Glomerular visceral epithelial cell (primary cell): Measurements from ENCODE around the gene RGL3.
"Not testable (repeated sequence)": the region's sequence is repeated elsewhere in the genome, so short reads cannot be mapped to it uniquely, and the experiment has no call there.

ENCODE experiments used
- DNase-seq: peaks from one replicate; pipeline ENCODE4 v3.0.0-alpha.2; 2016; ENCODE audit errors: extremely low spot score

RGL3 gene

DNA sequence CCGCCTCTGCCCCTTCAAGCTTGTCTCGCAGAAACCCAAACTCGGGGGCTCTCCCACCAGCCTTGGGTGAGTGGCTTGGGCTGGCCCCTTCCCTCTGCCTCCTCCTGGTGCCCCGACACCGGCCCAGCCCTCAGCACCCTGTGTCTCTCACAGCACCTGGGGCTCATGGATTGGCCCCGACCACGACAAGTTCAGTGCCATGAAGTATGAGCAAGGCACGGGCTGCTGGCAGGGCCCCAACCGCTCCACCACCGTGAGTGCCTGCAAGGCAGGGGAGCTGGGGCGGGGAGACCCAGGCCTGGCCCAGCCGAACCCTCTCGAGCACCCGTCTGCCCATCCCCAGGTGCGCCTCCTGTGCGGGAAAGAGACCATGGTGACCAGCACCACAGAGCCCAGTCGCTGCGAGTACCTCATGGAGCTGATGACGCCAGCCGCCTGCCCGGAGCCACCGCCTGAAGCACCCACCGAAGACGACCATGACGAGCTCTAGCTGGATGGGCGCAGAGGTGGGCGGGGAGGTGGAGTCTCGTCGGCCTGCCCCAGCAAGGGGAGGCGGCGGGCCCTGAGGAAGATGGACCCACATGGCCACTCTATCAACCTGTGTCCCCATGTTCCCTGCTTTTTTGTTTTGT, 29.9 kb upstream of the RGL3 start:
- DNase-seq: no peak

DNA sequence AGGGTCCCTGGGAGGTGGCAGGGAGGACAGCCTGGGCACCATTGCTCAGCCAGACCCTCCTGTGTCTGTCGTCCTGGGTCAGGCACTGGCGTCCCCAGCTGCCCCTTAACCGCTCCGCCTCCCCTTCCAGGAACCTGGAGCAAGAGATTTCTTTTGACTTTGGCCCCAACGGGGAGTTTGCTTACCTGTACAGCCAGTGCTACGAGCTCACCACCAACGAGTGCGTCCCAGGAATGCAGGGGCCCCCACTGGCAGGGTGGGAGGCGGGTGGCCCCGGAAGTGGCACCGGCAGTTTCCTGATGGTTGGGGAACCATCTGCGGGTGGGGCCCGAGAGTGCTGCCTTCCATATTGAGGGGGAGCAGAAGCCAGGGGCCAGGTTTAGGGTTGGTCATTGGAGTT, 29.3 kb upstream of the RGL3 start:
- DNase-seq: no peak

DNA sequence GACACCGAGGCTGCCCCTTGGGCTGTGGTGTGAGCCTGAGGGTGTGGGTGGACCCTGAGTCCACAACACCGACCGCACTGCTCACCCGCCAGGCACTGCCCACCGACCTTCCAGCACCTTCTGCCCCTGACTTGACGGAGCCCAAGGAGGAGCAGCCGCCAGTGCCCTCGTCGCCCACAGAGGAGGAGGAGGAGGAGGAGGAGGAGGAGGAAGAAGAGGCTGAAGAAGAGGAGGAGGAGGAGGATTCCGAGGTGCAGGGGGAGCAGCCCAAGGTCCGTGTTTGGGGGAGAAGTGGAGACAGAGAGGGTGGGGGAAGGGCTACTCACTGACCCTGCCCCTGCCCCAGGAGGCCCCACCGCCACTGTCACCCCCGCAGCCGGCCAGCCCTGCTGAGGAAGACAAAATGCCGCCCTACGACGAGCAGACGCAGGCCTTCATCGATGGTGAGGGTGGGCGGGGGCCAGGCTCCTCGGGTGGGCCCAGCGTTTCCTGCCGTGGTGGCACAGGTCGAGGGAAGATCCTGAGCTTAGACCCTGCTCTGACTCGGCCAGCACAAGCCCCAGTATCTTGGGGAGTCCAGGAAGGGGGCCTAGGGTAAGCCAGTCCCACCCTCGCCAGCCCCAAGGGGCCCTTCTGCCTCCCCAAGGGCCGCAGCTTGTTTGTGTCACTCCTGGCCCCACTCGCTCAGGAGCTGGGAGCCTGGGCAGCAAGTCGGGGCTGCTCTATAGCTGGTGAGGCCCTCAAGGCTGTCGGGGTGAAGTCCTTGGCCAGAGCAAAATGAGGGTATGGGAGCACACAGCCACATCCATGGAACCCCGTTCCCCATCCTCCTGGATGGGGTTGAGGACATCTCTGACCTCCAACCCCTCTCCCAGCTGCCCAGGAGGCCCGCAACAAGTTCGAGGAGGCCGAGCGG, 28.5 kb upstream of the RGL3 start:
- no peak for DNase-seq

DNA sequence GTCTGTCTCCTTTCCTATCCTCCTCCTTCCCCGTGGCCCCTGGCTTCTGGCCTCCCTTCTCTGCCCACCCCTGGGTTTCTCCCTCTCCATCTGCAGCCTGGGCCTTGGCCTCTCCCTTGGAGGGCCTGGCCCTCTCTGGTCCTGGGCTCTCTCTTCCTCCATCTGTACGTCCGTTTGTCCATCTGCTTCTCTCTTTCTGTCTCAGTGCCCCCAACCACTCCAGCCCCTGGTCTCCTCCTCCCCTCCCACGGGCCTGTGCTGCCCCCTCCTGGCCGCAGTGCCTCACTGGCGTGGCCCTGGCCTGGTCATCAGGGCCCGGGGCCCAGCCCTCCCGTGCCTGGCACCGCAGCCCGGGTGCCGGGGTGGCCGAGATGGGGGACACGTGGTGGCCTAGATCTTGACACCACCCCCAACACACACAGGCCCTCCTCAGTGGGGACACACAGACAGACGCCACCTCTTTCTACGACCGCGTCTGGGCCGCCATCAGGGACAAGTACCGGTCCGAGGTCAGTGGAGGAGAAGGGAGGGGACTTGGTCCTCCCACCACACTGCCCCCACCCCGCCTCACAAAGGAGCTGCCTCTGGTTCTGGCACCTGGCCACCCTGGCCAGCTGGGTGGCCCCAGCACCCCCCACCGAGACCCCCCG, 27.7 kb upstream of the RGL3 start:
- peak; percentile 34 for DNase-seq

DNA sequence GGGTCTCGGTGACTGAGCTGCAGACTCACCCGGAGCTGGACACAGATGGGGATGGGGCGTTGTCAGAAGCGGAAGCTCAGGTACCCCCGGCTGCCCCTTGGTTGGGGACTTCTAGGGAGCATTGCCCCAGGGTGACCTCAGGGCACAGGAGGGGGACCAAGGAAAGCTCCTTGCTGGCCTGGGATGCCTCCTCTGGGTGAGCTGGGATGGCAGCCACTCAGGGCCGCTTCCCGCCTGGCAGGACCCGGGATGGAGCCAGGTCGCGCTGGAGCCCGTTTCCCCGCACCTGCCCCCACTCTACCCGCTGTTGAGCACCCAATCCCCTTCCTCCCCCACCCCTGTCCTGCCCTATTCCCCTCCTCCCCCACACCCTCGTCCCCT, 27.1 kb upstream of the RGL3 start:
- no peak for DNase-seq

DNA sequence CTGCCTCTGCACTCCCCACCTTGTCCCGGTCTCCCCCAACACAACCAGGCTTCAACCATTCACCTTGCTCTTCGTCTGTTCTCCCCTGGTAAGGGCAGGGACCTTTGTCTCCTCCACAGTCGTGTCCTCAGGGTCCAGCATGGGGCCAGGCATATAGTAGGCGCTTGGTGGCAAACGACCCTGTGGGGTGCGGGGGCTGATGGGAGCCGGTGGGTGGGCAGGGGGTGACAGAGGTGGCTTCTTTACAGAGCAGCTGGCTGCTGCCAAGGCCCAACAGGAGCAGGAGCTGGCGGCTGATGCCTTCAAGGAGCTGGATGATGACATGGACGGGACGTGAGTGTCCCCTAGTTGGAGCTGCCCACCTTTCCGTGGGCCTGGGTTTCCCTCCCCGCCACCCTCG, 26.0 kb upstream of the RGL3 start:
- DNase-seq: no peak

DNA sequence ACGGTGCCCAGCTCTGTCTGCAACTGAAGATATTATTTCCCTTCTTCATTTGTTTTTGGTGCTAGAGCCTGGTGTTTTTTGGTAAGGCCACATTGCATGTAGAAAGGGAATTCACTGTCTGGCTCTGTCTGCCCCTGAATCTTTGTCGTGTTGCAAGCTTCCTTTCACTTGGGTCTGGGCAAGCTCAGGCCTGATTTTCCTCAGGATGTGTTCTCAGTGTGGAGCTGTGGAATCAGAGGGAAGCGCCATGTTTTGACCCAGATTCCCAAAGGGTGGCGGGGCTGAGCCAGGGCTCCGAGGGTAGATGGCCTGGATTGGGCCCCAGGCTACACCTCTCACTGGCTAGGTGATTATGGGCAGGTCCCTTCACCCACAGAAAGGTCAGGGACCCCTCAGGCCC, 24.9 kb upstream of the RGL3 start:
- no peak for DNase-seq

DNA sequence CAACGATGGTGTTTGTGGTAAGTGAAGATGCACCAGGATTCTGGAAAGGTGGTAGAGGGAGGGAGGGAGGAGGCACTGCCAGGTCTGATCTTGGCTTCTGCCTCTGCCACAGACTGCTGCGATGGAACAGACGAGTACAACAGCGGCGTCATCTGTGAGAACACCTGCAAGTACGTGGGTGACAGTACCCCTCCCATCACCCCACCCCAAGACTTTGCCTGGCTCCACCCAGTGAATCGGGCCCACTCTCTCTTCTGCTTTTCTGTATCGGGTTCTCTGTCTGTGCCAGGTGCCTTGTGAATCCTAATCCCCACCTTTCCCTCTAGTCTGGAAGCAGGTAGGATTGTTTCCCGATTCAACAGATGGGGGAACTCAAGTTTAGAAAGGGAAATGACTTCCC, 18.8 kb upstream of the RGL3 start:
- no peak for DNase-seq

DNA sequence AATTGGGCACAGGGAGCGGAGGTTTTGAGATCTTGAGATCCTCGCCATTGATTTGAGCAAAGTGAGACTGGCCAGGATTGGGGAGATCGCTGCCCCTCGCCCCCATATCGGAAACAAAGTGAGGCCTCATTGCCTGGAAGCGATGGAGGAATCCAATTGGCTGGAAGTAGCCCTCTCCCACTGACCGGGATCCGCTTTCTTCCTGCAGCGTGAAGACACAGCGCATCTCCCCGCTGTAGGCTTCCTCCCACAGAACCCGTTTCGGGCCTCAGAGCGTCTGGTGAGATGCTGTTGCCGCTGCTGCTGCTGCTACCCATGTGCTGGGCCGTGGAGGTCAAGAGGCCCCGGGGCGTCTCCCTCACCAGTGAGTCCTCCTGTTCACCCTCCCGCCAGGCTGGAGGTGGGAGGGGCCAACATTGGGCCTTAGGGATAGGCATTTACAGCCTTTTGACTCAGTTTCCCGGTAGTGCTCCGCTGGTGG, 16.8 kb upstream of the RGL3 start:
- DNase-seq: peak; percentile 26

DNA sequence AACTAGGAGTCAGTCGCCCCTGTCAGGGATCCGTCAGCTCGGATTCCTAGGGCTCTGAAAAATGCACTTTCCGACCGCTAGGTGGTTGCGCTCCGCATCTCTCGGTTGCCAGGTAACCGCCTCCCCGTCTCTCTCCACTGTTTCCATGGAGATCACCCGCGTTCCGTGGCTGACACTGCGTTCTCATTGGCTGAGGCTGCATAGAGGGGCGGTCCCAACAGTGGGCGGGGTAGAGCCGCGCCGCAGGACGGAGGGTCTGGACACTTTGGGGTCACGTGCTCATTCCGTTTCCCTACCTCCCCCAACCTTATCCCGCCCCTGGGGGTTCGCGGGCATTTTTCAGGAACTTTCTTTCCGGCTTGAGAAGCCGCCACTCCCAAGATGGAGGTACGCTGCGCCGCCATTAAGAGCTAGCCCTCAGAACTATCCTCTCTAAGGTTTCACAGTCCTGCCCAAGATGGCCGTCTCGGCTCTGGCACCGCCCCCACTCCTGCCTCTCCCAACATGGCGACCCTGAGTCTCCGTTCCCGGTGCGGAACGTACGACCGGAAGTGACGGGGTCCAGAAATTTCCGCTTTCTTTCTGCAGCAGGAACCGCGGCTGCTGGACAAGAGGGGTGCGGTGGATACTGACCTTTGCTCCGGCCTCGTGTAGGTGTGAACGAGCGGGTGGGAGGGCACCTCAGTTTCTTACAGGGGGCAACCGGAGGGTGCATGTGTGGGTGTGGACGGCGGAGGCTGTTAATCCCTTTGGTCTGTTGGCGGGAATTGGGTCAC, 16.1 kb upstream of the RGL3 start, which contains the start of the genes ODAD3 and PRKCSH:
TSS of gene ODAD3 (minus strand) at position 65 of the 776 bp plus-strand sequence. CDS start 105 bp downstream, outside the sequence.
TSS of gene PRKCSH (plus strand) at position 579 of the 776 bp plus-strand sequence. CDS start 483 bp downstream, outside the sequence.
- DNase-seq: peak; percentile 100

DNA sequence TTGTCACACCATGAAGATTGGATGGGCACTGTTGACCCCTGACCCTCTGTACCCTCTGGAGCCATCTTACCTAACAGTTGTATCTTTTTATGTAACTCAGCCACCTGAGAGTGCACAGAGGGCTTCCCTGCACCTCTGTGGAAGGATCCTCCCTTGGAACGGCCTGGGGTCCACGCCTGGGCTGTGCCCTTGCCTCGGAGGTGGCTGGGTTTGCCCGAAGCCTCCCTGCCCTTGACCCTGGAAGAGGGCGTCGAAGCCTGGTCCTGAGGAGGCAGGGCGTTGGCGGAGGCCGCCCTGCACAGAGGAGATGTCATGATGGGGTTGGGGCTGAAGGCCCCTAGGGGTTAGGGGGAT, 15.6 kb upstream of the RGL3 start:
- no peak for DNase-seq

DNA sequence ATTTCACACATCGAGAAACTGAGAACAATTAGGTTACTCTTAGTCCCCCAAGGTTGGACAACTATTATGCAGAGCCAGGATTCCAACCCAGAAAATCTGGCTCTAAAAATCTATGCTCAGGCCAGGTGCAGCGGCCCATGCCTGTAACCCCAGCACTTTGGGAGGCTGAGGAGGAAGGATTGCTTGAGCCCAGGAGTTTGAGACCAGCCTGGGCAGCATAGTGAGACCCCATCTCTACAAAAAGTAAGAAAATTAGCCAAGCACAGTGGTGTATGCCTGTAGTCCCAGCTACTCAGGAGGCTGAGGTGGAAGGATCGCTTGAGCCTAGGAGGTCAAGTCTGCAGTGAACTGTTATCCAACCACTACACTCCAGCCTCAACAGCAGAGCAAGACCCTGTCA, 14.4 kb upstream of the RGL3 start:
- not testable (repeated sequence) for DNase-seq

DNA sequence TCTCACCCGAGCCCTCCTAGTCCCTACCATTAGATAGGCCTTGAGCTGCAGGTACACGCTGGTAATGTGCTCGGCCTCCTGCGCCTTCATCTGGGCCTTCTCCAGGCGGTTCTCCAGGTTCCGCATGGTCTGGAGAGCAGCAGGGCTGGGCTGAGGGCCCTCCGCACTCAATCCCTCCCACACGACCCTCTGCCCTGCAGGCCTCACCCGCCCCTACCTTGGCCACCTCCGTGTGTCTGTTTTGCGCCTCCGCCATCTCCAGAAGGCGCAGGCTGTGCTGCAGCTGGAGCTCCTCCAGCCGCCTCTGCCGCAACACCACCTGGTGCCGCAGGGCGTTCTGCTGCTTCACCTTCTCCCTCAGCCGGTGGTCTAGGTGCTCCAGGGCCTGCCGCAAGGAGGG, 7.5 kb upstream of the RGL3 start:
- no peak for DNase-seq

DNA sequence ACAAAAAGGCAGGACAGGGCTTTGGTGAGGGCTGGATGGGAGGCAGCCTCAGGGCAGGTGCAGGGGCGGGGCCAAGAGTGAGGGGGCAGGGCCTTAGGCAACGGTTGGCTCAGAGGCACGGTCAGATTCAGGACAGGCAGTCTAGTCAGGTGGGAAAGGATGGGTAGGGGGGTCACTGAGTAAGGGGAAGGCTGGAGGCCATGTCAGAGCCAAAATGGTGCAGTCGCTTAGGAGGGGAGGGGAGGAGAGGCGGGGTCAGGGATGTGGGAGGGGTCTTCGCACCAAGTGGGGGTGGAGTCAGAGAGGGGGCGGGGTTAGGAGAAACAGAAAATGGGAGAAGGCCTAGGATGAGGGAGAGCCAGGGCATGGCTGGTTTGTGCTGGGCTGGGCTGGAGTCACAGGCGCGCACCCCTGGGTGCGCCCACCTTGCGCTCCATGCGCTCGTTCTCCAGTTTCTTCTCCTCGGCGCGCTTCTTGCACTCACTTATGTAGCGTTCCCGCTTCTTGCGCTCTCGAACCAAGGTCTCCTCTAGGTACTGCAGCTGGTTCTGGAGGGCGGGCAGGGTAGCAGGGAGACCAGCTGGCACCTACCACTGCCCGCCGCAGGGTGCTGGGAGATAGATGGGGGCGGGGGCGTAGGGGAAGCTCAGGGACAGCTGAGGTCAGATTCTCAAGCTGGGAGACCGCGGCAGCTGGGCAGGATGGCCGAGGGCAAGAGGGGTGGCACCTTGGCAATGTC, 6.8 kb upstream of the RGL3 start:
- no peak for DNase-seq

DNA sequence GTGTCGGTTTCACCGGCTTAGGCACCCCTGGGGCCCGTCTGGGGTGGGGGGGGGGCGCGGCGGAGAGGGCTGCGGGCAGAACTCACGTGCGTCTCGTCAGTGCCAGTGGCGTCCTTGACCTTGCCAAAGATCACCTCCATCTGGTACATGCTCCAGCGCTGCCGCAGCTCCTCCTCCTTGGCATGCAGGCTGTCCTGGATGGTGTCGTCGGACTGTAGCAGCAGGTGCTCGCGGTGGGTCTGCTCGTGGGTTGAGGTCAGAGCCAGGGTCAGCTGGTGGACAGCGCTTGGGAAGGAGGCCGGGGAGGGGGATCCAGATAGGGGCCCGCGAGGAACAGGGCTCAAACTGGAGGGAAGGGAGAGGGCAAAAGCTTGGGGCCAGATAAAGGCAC, 4.7 kb upstream of the RGL3 start:
- no peak for DNase-seq

DNA sequence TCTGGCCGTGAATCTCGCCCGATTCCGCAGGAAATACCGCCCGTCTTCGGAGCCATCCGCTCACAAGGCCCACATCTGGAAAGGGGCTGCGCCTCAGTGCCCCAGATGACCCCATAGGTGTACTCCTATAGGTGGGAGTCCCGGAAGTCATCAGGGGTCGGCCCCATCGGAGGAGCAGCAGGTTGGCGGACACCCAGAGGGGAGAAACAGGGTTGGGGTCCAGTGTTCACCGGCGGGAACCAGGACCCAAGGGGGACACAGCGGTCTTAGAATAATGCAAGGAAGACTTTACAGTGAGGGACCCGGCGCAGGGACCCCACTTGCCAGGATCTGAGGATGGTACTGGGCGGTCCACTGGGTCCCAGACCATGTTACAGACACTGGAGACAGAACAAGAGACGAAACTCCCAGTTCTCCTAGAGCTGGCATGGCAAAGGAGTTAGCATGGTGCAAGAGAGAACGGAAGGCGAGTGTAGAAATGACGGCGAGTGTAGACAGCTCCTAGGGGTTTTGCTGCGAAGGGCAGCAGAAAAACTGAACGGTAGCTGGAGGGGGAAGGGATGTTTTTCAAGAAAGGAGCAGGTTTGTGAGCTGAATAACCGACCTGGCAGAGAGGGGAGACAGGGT, 4.2 kb upstream of the RGL3 start:
- DNase-seq: no peak

DNA sequence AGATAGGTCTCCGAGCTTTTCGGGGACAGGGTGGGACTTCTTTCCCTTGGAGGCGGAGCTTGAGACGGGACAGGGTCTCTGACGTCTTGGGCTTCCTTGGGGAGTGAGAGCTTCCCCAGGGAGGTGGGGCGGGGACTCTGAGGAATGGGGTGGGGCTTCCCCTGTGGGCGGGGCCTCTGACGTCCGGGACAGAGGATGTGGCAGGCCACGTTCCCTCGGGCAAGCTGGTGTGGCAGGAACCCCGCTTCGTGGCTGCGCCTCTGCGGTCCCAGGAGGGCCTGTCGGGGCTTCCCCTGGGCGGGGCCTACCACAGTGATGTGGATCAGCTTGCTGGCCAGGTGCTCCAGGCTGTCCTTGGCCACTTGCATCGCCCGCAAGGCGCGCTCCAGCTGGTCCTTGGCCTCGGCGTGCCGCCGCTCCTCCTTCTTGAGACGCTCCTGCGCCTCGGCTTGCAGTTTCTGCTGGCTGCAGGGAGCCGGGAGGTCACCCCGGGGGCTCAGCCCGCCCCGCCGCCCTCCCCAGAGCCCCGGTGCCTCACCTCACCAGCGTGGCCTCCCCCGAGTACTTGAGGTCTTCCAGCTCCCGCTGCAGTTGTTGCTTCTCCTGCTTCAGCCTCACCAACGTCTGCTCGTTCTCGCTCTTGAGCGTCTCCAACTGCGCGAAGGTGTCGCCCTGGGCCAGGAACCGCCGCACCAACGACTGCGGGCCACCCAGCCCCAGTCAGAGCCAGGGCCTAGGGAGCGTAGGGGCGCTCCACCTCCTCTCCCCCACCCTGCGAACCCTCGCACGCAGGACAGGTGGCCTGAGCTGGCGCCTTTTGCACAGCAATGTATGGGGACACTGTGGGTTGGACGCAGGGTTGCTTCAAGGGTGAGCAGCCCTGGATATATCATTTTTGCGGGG, 3.3 kb upstream of the RGL3 start:
- DNase-seq: peak; percentile 58

DNA sequence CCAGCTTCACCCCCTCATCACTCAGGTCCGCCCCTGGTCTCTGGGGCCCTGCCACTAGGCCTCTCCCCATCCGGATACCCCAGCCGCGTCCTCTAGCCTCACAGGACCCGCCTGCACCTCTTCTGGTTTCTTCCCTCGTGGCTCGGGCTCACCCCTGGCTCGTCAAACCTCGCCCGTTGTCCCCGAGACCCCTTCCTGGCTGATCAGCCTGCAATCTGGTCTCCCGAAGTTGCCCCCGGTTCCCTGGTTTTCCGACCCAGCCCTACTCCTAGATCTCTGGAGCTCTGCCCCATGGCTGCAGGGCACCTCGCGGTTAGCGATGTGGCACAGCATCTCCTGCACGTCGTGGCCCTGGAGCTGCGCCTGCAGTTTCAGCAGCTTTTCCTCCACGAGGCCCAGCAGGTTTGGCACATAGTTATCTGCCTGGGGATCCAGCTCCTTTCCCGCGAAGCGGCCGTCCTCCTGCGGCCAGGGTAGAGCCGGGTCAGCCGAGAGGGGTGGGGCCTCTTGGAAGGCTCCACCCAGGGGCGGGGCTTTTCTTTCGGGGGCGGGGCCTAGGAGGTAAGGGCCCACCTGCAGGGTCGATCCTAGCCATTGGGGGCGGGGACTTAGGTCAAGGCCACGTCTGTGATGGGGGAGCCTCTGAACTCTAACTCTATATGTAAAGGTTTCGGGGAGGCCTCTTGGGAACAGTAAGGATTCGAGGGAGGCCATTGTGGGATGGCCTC, 2.4 kb upstream of the RGL3 start:
- no peak for DNase-seq
